ENCODE data around the gene GPN2.
"Not testable (repeated sequence)": the region's sequence is repeated elsewhere in the genome, so short reads cannot be mapped to it uniquely, and the experiment has no call there.

Gene GPN2

GRCh38 chr1:26839779-26840178 lies 50.3 kb downstream of the GPN2 start:
- Histone ChIP-seq H3K9me3 (ENCODE audit: control insufficient read depth in 1 of 2, low read length in 2 of 2) (no peaks in the 10 kb centered on the region), H3K4me1 (ENCODE audit: control insufficient read depth in 1 of 2, insufficient read depth in 2 of 2, low read length in 2 of 2) (no peaks in the 10 kb centered on the region), H3K36me3 (ENCODE audit: control insufficient read depth in 1 of 2, insufficient read depth in 2 of 2, low read length in 2 of 2) (peaks cover 13 to 43% of the 10 kb centered on the region in 2 donors), H3K27ac (ENCODE audit: low read length) (no peak overlapping the region), H3K4me3 (ENCODE audit: low read depth in 1 of 2, low read length in 2 of 2) (no peak overlapping the region), H3K27me3 (ENCODE audit: low read depth, low read length) (no peaks in the 10 kb centered on the region)

DNA sequence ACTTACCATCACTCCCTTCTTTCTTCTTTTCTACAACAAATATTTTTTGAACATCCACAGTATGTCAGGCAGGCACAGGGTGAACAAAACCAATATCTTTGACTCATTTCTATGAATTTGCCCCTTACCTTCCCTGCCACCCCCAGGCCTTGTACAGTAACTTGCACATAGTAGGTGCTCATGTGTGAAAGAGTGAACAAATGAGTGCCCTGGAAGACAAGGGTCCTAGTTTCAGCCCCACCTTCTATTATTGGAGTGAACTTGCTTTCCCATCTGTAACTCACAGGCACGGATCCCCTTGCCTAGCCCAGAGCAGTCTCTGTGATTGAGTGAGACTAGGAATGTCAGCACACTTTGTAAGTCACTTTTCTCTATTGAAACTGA lies 50.8 kb downstream of the GPN2 start:
- Histone ChIP-seq H3K27ac (ENCODE audit: low read length) (no peak overlapping the region), H3K36me3 (ENCODE audit: control insufficient read depth in 1 of 2, insufficient read depth in 2 of 2, low read length in 2 of 2) (peaks cover 13 to 46% of the 10 kb centered on the region in 2 donors), H3K4me1 (ENCODE audit: control insufficient read depth in 1 of 2, insufficient read depth in 2 of 2, low read length in 2 of 2) (no peaks in the 10 kb centered on the region), H3K9me3 (ENCODE audit: control insufficient read depth in 1 of 2, low read length in 2 of 2) (no peaks in the 10 kb centered on the region), H3K4me3 (ENCODE audit: low read depth in 1 of 2, low read length in 2 of 2) (no peak overlapping the region), H3K27me3 (ENCODE audit: low read depth, low read length) (no peaks in the 10 kb centered on the region)

DNA sequence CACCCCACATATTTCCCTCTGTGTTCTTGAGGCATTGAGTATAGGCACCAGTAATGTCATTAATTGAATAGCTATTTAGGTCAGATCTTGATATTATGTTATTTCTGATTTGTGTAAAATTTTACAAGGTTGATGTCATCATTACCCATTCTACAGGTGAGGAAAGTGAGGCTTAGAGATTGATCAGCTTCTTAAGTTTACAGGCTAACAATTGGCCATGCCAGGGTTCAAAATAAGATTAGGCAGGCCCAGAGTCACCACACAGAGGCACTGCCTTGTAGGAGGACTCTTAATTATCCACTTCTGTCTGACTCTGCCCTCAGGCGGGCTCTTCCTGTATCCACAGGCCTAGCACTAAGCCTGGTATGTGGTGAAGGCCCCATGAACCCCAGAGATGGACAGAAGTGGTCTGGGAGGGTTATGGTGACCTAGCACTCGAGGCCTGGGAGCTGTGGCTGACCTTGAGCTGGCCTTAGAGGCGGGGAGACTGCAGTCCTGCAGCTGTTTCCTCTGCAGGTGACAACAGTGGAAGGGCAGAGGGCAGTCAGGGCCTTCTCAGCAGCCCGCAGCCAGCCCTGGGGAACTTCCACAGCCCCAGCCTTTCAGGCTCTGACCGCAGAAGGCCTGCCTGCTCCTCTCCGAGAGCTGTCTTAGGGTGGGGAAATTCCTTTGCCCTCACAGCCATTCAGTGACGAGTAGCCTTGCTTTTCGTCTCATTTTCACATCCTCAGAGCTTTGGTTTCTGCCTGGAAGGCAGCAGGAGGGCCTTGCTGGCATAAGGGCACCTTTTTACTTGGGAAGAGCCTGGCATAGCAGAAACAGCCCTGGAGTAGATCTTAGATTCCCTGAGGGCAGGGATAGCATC lies 51.4 kb downstream of the GPN2 start:
- Histone ChIP-seq H3K4me3 (ENCODE audit: low read depth in 1 of 2, low read length in 2 of 2) (no peak overlapping the region), H3K4me1 (ENCODE audit: control insufficient read depth in 1 of 2, insufficient read depth in 2 of 2, low read length in 2 of 2) (no peaks in the 10 kb centered on the region), H3K27ac (ENCODE audit: low read length) (peak overlapping the region; percentile 14), H3K27me3 (ENCODE audit: low read depth, low read length) (no peaks in the 10 kb centered on the region), H3K9me3 (ENCODE audit: control insufficient read depth in 1 of 2, low read length in 2 of 2) (no peaks in the 10 kb centered on the region), H3K36me3 (ENCODE audit: control insufficient read depth in 1 of 2, insufficient read depth in 2 of 2, low read length in 2 of 2) (peaks cover 13 to 51% of the 10 kb centered on the region in 2 donors)

DNA sequence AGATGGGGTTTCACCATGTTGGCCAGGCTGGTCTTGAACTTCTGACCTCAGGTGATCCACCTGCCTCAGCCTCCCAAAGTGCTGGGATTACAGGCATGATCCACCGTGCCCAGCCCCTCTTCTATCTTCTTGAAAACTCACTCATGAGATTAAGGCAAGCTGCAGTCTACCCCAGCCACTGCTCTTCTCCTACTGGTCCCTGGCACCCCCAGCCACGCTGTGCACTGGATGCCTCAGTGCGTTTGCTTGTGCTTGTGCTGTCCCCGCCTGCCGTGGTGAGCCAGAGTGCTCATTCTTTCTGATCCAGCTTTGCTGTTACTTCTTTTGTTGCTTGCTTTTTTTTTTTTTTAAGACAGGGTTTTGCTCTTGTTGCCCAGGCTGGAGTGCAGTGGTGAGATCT lies 52.4 kb downstream of the GPN2 start:
- not testable (repeated sequence) for H3K9me3 ChIP-seq (ENCODE audit: control insufficient read depth in 1 of 2, low read length in 2 of 2); H3K27ac ChIP-seq (ENCODE audit: low read length); H3K4me3 ChIP-seq (ENCODE audit: low read depth in 1 of 2, low read length in 2 of 2); H3K27me3 ChIP-seq (ENCODE audit: low read depth, low read length); H3K4me1 ChIP-seq (ENCODE audit: control insufficient read depth in 1 of 2, insufficient read depth in 2 of 2, low read length in 2 of 2)
- H3K36me3 ChIP-seq (ENCODE audit: control insufficient read depth in 1 of 2, insufficient read depth in 2 of 2, low read length in 2 of 2) = peaks cover 17 to 57% of the 10 kb centered on the region in 2 donors

GRCh38 chr1:26833432-26834405 lies 56.4 kb downstream of the GPN2 start:
- H3K36me3 ChIP-seq (ENCODE audit: control insufficient read depth in 1 of 2, insufficient read depth in 2 of 2, low read length in 2 of 2) = peaks cover 15 to 45% of the 10 kb centered on the region in 2 donors
- no peak overlapping the region for H3K4me3 ChIP-seq (ENCODE audit: low read depth in 1 of 2, low read length in 2 of 2)
- peaks cover 8 to 9% of the 10 kb centered on the region in 2 donors for H3K4me1 ChIP-seq (ENCODE audit: control insufficient read depth in 1 of 2, insufficient read depth in 2 of 2, low read length in 2 of 2)
- peak overlapping the region; percentile 40 for H3K27ac ChIP-seq (ENCODE audit: low read length)
- no peaks in the 10 kb centered on the region for H3K9me3 ChIP-seq (ENCODE audit: control insufficient read depth in 1 of 2, low read length in 2 of 2)
- H3K27me3 ChIP-seq (ENCODE audit: low read depth, low read length) = no peaks in the 10 kb centered on the region

GRCh38 chr1:26832249-26832960 lies 57.7 kb downstream of the GPN2 start:
- Histone ChIP-seq H3K36me3 (ENCODE audit: control insufficient read depth in 1 of 2, insufficient read depth in 2 of 2, low read length in 2 of 2) (peaks cover 15 to 45% of the 10 kb centered on the region in 2 donors), H3K9me3 (ENCODE audit: control insufficient read depth in 1 of 2, low read length in 2 of 2) (no peaks in the 10 kb centered on the region), H3K27ac (ENCODE audit: low read length) (peak overlapping the region; percentile 52), H3K4me1 (ENCODE audit: control insufficient read depth in 1 of 2, insufficient read depth in 2 of 2, low read length in 2 of 2) (peaks cover 12 to 20% of the 10 kb centered on the region in 2 donors), H3K4me3 (ENCODE audit: low read depth in 1 of 2, low read length in 2 of 2) (no peak overlapping the region), H3K27me3 (ENCODE audit: low read depth, low read length) (no peaks in the 10 kb centered on the region)

DNA sequence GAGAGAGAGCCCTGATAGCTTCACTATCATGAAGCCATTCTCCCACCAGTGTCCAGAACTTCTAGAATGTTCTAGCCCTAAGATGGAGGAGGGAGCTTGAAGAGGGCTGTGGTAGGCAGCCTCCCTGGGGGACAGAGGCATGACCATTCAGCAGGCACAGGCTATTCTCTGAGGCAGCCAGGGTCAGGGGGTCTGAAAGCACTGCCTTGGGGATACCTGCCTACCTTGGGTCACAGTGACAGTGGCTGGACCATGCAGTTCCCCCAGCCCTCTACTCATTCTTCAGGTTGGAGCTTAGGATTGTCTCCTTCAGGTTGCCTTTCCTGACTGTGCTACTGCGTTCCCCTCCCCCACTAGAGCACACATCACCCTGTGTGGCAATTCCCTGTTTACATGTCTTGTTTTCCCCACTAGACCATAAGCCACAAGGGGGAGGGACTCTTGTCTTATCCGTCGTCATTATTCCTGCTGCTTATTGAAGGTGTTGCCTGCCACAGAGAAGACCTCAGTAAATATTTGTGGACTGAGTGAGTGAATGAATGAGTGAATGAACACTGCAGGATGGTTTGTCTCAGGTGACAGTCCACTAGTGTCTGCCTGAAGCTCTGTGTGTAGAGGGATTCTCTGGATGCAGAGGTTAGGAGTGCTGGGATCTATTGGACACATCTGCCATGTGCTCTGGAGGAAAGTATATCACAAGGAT lies 58.4 kb downstream of the GPN2 start:
- no peaks in the 10 kb centered on the region for H3K27me3 ChIP-seq (ENCODE audit: low read depth, low read length)
- peaks cover 15 to 45% of the 10 kb centered on the region in 2 donors for H3K36me3 ChIP-seq (ENCODE audit: control insufficient read depth in 1 of 2, insufficient read depth in 2 of 2, low read length in 2 of 2)
- H3K9me3 ChIP-seq (ENCODE audit: control insufficient read depth in 1 of 2, low read length in 2 of 2) = no peaks in the 10 kb centered on the region
- peaks cover 12 to 24% of the 10 kb centered on the region in 2 donors for H3K4me1 ChIP-seq (ENCODE audit: control insufficient read depth in 1 of 2, insufficient read depth in 2 of 2, low read length in 2 of 2)
- peak overlapping the region; percentile 52 for H3K27ac ChIP-seq (ENCODE audit: low read length)
- no peak overlapping the region for H3K4me3 ChIP-seq (ENCODE audit: low read depth in 1 of 2, low read length in 2 of 2)

- Histone ChIP-seq H3K9me3 (ENCODE audit: control insufficient read depth in 1 of 2, low read length in 2 of 2) (no peaks in the 10 kb centered on the region), H3K4me3 (ENCODE audit: low read depth in 1 of 2, low read length in 2 of 2) (no peak overlapping the region), H3K36me3 (ENCODE audit: control insufficient read depth in 1 of 2, insufficient read depth in 2 of 2, low read length in 2 of 2) (peaks cover 14 to 42% of the 10 kb centered on the region in 2 donors), H3K27me3 (ENCODE audit: low read depth, low read length) (no peaks in the 10 kb centered on the region), H3K4me1 (ENCODE audit: control insufficient read depth in 1 of 2, insufficient read depth in 2 of 2, low read length in 2 of 2) (peaks cover 14 to 26% of the 10 kb centered on the region in 2 donors), H3K27ac (ENCODE audit: low read length) (no peak overlapping the region)
Measured at GRCh38 chr1:26831059-26831458, 59.0 kb downstream of the GPN2 start.

- Histone ChIP-seq H3K4me3 (ENCODE audit: low read depth in 1 of 2, low read length in 2 of 2) (no peak overlapping the region), H3K9me3 (ENCODE audit: control insufficient read depth in 1 of 2, low read length in 2 of 2) (no peaks in the 10 kb centered on the region), H3K4me1 (ENCODE audit: control insufficient read depth in 1 of 2, insufficient read depth in 2 of 2, low read length in 2 of 2) (peaks cover 16 to 34% of the 10 kb centered on the region in 2 donors), H3K36me3 (ENCODE audit: control insufficient read depth in 1 of 2, insufficient read depth in 2 of 2, low read length in 2 of 2) (peaks cover 11 to 28% of the 10 kb centered on the region in 2 donors), H3K27me3 (ENCODE audit: low read depth, low read length) (no peaks in the 10 kb centered on the region), H3K27ac (ENCODE audit: low read length) (peak overlapping the region; percentile 21)
Measured at GRCh38 chr1:26829184-26829911, 60.7 kb downstream of the GPN2 start.

DNA sequence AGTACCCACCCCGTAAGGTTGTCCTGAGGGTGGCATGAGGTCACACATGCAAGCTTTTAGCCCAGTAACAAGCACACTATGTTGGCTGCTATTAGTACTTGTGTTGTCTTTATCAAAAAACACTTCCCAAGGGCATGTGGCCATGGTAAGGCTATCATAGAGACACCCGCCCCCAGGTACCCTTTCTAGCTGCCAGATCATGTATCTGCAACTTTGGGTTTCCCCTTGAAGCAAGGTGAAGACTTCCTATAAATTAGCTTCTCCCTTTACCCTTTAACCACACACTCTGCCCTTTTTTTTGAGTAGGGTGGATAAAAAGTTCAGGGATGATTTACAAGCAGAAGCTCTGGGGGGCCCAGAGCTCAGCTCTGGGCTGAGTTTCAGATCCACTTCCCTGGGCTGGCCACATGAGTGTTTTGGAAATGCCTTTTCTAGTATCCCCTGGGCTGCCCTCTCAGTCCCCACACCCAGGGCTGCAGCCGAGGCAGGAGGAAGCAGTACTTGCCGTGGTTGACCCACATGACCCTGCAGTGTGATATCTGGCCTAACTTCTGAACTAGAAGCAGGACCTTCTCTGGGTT lies 61.6 kb downstream of the GPN2 start:
- no peaks in the 10 kb centered on the region for H3K27me3 ChIP-seq (ENCODE audit: low read depth, low read length)
- H3K4me3 ChIP-seq (ENCODE audit: low read depth in 1 of 2, low read length in 2 of 2) = peak overlapping the region; percentile 14 to 33
- H3K27ac ChIP-seq (ENCODE audit: low read length) = peak overlapping the region; percentile 21
- H3K36me3 ChIP-seq (ENCODE audit: control insufficient read depth in 1 of 2, insufficient read depth in 2 of 2, low read length in 2 of 2) = peaks cover 11 to 19% of the 10 kb centered on the region in 2 donors
- peaks cover 16 to 34% of the 10 kb centered on the region in 2 donors for H3K4me1 ChIP-seq (ENCODE audit: control insufficient read depth in 1 of 2, insufficient read depth in 2 of 2, low read length in 2 of 2)
- no peaks in the 10 kb centered on the region for H3K9me3 ChIP-seq (ENCODE audit: control insufficient read depth in 1 of 2, low read length in 2 of 2)
